ENCODE data around the gene MYL5. TPM values are rescaled to one million over a fixed set of nuclear protein-coding genes. Genes with fewer than 3 reads are reported as not detected.
A peak's percentile ranks its signal among the peaks of the same experiment; 100 is the strongest.
"Not testable (repeated sequence)": the region's sequence is repeated elsewhere in the genome, so short reads cannot be mapped to it uniquely, and the experiment has no call there.

The MYL5 gene
- total RNA-seq, 1 donor from 2014 or later, result 1.1 TPM

DNA sequence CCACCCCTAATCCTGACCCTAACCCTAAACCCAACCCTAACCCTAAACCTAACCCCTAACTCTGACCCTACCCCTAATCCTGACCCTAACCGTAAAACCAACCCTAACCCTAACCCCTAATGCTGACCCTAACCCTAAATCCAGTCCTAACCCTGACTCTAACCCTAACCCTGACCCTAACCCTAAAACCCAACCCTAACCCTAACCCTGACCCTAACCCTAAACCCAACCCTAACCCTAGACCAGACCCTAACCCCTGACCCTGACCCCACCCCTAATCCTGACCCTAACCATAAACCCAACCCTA lies 30.6 kb downstream of the MYL5 start:
- TF ChIP-seq, protein P1, sequence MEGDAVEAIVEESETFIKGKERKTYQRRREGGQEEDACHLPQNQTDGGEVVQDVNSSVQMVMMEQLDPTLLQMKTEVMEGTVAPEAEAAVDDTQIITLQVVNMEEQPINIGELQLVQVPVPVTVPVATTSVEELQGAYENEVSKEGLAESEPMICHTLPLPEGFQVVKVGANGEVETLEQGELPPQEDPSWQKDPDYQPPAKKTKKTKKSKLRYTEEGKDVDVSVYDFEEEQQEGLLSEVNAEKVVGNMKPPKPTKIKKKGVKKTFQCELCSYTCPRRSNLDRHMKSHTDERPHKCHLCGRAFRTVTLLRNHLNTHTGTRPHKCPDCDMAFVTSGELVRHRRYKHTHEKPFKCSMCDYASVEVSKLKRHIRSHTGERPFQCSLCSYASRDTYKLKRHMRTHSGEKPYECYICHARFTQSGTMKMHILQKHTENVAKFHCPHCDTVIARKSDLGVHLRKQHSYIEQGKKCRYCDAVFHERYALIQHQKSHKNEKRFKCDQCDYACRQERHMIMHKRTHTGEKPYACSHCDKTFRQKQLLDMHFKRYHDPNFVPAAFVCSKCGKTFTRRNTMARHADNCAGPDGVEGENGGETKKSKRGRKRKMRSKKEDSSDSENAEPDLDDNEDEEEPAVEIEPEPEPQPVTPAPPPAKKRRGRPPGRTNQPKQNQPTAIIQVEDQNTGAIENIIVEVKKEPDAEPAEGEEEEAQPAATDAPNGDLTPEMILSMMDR (IDR thresholded peaks at IDR 0.05), result no peak
- no peaks in the 10 kb centered on the region for H3K27me3 ChIP-seq
- no peaks in the 10 kb centered on the region for H3K36me3 ChIP-seq
- H3K4me3 ChIP-seq, result peak overlapping the region; percentile 75 to 100
- H3K9me3 ChIP-seq, result no peaks in the 10 kb centered on the region
- intact Hi-C loops (cut with DNase I), result loop anchor here (1.0 to 5.0 kb wide), 4 partner anchors 31 to 1302 kb away; partner anchors contain the start of genes ATP5ME, MYL5, NELFA and ZNF141
- H3K27ac ChIP-seq, result peak overlapping the region; percentile 49 to 79
- H3K4me1 ChIP-seq, result peaks cover 6 to 13% of the 10 kb centered on the region in 2 donors
- DNase-seq (ENCODE audit: low spot score in 2 of 2), result no peak

DNA sequence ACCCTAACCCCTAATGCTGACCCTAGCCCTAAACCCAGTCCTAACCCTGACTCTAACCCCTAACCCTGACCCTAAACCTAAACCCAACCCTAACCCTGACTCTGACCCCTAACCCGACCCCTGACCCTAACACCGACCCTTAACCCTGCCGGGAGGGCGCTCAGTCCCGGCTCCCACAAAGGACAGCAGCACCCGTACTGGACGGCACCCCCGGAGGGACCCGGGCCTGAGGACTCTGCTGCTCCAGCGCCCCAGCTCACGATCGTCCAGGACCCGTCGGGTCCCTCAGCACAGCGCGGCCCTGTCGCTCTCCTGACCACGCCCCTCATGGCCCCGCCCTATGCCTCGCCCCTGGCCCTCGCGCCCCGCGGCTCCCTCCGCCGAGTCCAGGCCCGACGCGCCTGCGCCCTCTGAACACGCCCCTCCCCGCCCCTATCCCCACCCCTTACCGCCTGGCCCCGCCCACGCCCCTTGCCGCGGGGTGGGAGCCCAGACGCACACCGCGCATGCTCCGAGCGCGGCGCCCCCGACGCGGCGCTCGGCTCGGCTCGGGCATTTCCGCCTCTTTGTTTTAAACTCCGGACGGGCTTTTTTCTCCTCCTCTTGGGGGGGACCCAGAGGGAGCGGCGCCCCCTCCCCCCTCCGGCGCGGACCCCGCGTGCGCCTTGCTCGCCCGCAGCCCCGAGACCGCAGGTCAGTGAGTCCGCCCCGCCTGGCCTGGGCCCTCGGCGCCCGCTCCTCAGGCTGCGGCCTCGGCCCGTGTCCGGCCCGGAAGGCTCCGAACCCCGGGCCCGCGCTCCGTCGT lies 31.1 kb downstream of the MYL5 start, which contains the start of gene PCGF3:
Gene PCGF3, plus strand, starts transcription at position 555 of the 805 bp plus-strand sequence. CDS start 27,849 bp downstream, outside the sequence.
- Histone ChIP-seq H3K27me3 (no peaks in the 10 kb centered on the region), H3K36me3 (no peaks in the 10 kb centered on the region), H3K4me3 (peak within 1 kb of the TSS; percentile 75 to 100), H3K27ac (peak within 1 kb of the TSS; percentile 79 to 92), H3K4me1 (peaks cover 6 to 13% of the 10 kb centered on the region in 2 donors), H3K9me3 (no peaks in the 10 kb centered on the region)
- TF ChIP-seq, protein P1 (IDR thresholded peaks at IDR 0.05), result no peak
- intact Hi-C loops (cut with DNase I), result loop anchor here (1.0 to 5.0 kb wide), 4 partner anchors 31 to 1302 kb away; partner anchors contain the start of genes ATP5ME, MYL5, NELFA and ZNF141
- DNase-seq (ENCODE audit: low spot score in 2 of 2), result peak; percentile 81 to 98

DNA sequence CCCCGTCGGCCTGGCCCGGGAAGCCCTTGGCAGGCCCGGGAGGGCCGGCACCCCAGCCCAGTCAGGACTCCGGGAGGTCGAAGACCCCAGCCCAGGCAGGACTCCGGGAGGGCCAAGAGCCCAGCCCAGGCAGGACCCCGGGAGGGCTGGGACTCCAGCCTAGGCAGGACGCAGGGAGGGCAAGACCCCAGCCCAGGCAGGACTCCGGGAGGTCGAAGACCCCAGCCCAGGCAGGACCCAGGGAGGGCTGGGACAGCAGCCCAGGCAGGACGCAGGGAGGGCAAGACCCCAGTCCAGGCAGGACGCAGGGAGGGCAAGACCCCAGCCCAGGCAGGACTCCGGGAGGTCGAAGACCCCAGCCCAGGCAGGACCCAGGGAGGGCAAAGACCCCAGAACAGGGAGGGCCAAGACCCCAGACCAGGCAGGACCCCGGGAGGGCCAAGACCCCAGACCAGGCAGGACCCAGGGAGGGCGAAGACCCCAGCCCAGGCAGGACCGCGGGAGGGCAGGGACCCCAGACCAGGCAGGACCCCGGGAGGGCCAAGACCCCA lies 31.8 kb downstream of the MYL5 start:
- Histone ChIP-seq H3K4me1 (peaks cover 6 to 13% of the 10 kb centered on the region in 2 donors), H3K4me3 (peak overlapping the region; percentile 75 to 100), H3K27ac (peak overlapping the region; percentile 79 to 92)
- not testable (repeated sequence) for H3K9me3 ChIP-seq; DNase-seq (ENCODE audit: low spot score in 2 of 2); H3K36me3 ChIP-seq; H3K27me3 ChIP-seq
- intact Hi-C loops (cut with DNase I), result loop anchor here (5.0 kb wide), 2 partner anchors 369 to 1301 kb away; partner anchors contain the start of genes NELFA and ZNF141

DNA sequence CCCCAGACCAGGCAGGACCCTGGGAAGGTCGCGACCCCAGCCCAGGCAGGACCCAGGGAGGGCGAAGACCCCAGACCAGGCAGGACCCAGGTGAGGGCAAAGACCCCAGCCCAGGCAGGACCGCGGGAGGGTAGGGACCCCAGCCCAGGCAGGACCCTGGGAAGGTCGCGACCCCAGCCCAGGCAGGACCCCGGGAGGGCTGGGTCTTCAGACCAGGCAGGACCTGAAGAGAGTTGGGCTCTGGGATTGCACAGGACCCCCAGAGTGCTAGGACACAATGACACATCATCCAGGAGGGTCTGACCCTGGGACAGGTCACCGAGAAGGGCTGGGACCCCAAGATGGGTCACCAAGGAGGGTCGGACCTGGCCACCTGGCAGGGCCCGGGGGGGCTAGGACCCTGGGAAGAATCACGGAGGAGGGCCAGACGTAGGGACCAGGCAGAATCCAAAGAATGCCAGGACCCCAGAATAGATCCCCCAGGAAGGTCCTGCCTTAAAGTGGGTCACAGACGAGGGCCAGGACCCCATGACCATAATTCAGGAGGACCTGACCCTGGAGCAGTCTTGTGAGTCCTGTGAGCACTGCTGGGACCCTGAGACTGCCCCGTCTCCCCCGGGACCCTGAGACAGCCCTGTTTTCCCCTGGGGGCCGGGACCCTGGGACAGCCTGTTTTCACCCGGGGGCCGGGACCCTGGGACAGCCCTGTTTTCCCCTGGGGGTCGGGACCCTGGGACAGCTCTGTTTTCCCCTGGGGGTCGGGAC lies 32.7 kb downstream of the MYL5 start:
- TF ChIP-seq, protein P1 (IDR thresholded peaks at IDR 0.05), result no peak
- DNase-seq (ENCODE audit: low spot score in 2 of 2), result no peak
- peak overlapping the region; percentile 75 to 100 for H3K4me3 ChIP-seq
- no peaks in the 10 kb centered on the region for H3K36me3 ChIP-seq
- intact Hi-C loops (cut with DNase I), result loop anchor here (5.0 kb wide), 2 partner anchors 370 to 1300 kb away; partner anchors contain the start of genes NELFA and ZNF141
- peak overlapping the region in 1 of 2 donors; percentile 92 for H3K27ac ChIP-seq
- H3K9me3 ChIP-seq, result no peaks in the 10 kb centered on the region
- no peaks in the 10 kb centered on the region for H3K27me3 ChIP-seq
- H3K4me1 ChIP-seq, result peaks cover 6 to 13% of the 10 kb centered on the region in 2 donors

DNA sequence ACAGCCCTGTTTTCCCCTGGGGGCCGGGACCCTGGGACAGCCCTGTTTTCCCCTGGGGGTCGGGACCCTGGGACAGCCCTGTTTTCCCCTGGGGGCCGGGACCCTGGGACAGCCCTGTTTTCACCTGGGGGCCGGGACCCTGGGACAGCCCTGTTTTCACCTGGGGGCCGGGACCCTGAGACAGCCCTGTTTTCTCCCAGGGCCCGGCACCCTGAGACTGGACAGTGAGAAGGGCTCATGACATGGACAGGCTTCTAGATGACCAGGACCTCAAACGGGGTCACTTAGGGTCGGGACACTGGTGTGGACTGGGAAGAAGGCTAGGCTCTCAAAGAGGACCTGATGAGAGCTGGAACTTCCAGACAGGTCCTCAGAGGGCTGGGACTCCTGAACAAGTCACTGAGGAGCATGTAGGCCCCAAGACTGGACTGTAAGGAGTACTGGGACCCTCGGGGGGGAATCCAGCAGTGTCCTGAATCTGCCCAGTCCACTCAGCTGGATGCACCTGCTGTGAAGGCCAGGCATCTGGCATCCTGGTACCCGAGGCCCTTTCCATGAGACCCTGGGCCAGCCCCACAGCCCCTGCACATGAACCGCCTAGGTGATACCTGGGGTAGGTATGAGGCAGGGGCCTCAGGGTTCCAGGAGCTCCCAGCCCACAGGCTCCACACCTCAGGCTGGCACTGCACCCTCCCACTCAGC lies 33.7 kb downstream of the MYL5 start:
- Histone ChIP-seq H3K4me1 (peaks cover 6 to 13% of the 10 kb centered on the region in 2 donors), H3K27me3 (no peaks in the 10 kb centered on the region), H3K36me3 (no peaks in the 10 kb centered on the region), H3K27ac (no peak overlapping the region), H3K4me3 (peak overlapping the region in 1 of 2 donors; percentile 17), H3K9me3 (no peaks in the 10 kb centered on the region)
- intact Hi-C loops (cut with DNase I), result loop anchor here (5.0 kb wide), 2 partner anchors 371 to 1299 kb away; partner anchors contain the start of genes NELFA and ZNF141
- DNase-seq (ENCODE audit: low spot score in 2 of 2), result no peak
- TF ChIP-seq, protein P1 (IDR thresholded peaks at IDR 0.05), result no peak

Data from ascending aorta (tissue), 2 donors.